ENCODE measurements around the gene OSBPL7. TPM values are rescaled to one million over a fixed set of nuclear protein-coding genes. Genes with fewer than 3 reads are reported as not detected.

The OSBPL7 gene
- polyA plus RNA-seq, 2 of the 4 experiments (the other 2 are of a cell fraction): 7.0 to 15.4 TPM

DNA sequence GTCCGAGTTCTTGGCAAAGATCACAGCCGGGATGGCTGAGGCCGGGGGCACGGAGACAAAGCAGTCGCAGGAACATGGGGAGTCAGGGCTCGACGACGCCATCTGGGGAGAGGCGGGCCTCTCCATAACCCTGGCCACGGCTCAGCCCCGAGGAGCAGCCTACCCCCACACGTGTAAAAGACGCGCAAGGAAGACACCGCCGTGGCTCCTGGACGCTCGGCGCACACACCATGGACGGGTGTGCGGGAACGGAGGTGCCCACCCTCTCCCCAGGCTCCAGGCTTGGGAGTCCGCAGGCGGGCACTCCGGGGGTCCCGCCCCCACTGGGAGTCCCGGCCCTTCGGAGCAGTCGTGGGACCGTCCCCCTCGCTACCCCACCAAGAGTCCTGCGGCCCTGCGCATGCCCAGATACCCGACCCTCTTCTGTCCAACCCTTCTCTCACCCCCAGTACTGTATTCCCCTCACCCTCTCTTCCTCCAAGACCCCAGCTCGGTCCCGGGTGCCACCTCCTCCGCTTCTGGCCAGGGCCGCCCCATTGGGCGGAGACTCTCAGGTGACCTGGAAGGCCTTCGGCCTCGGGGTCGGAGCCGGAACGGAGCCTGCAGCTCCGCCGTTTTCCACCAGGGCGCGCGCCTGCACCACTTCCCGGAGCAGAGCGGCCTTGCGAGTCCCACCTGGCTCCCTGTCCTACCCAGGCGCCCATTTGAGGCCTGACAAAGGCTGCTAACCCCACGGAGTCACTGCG, 19.3 kb upstream of the OSBPL7 start, which contains the start of gene SCRN2 (continued):
- TF ChIP-seq CTCF (IDR thresholded peaks at IDR 0.05) (peak; percentile 98), CBX2 (IDR thresholded peaks at IDR 0.05; ENCODE audit: borderline replicate concordance, low read depth) (no peak), TFCP2L1 (CRISPR knock-in tag; IDR thresholded peaks at IDR 0.05) (no peak), RAD21 (conservative IDR thresholded peaks at IDR 0.05 in 1 of 2, IDR thresholded peaks at IDR 0.05 in 1 of 2) (peak; percentile 99 to 100), GATA3 (IDR thresholded peaks at IDR 0.05; ENCODE audit: borderline replicate concordance) (0 out of 2 replicates have a peak, but pooled peaks have one; percentile 6), MAZ (IDR thresholded peaks at IDR 0.05; ENCODE audit: borderline replicate concordance, low read depth, low read length) (0 out of 2 replicates have a peak, but pooled peaks have one; percentile 30), FOSB (CRISPR knock-in tag; IDR thresholded peaks at IDR 0.05) (no peak), RNF2 (IDR thresholded peaks at IDR 0.05; ENCODE audit: borderline replicate concordance, low read depth) (no peak), RCOR1 (IDR thresholded peaks at IDR 0.05; ENCODE audit: low read depth, low read length) (no peak), USF2 (IDR thresholded peaks at IDR 0.05) (peak; percentile 66)

DNA sequence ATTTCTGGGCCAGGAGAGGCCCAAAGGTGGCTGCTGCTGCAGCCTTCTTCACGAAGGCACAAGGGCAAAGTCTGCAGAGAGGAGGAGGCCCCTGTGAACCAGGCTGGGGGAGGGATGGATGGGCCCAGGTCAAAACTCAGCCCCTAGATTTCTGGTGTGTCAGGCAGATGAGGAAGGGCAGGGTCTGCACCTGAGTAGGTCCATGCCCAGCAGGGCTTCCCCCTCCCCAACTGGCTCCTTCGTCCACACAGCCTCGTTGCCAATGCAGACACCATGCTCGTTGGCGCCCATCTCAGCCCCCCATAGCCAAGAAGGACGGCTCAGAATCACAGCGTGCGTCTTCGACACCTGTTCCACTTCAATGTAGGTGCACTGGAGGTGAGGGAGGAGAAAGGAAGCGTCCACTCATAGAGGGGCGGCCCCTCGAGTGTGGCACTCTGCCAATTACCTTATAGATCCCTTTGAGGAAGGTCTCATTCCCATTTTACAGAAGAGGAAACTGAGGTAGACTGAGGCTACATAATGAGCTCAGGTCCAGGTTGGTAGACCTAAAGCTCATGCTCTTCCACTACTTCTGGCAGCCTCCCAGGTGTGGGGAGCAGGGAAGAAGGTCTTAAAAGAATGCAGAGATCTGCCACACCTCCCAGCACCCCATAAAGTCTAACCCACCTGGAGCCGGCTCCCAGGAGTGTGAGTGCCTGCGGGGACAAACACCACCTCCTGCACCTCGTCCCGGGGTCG, 18.6 kb upstream of the OSBPL7 start:
- WGBS (ENCODE audit: missing lambda C conversion rate): 54% methylated on average over 17 of the region's 17 CpGs
- peak overlapping the region; percentile 90 to 92 for H3K27ac ChIP-seq
- no peak for ATAC-seq
- no peak for FAIRE-seq
- H3K4me1 ChIP-seq: peaks cover 25% of the 10 kb centered on the region
- DNase-seq (ENCODE audit: low read depth in 1 of 2, low spot score in 1 of 2): no peak
- H3K9me3 ChIP-seq: no peaks in the 10 kb centered on the region
- TF ChIP-seq NFE2L2 (conservative IDR thresholded peaks at IDR 0.05; ENCODE audit: low read length): no peak
- 0 out of 2 replicates have a peak, but pooled peaks have one; percentile 9 for TF ChIP-seq GATA3 (IDR thresholded peaks at IDR 0.05; ENCODE audit: borderline replicate concordance)
- TF ChIP-seq HDAC2 (IDR thresholded peaks at IDR 0.05): 0 out of 2 replicates have a peak, but pooled peaks have one; percentile 39
- no peak for TF ChIP-seq USF2 (IDR thresholded peaks at IDR 0.05)
- no peak for TF ChIP-seq CHD2 (IDR thresholded peaks at IDR 0.05; ENCODE audit: low read length, partially characterized antibody)
- TF ChIP-seq FOXS1 (CRISPR knock-in tag; IDR thresholded peaks at IDR 0.05): no peak
- TF ChIP-seq CBX2 (IDR thresholded peaks at IDR 0.05; ENCODE audit: borderline replicate concordance, low read depth): no peak
- peak; percentile 81; the same call in 1 of the 2 replicates for TF ChIP-seq KDM1A (IDR thresholded peaks at IDR 0.05; ENCODE audit: low read depth)
- no peak for TF ChIP-seq TFCP2L1 (CRISPR knock-in tag; IDR thresholded peaks at IDR 0.05)
- TF ChIP-seq, protein P1, sequence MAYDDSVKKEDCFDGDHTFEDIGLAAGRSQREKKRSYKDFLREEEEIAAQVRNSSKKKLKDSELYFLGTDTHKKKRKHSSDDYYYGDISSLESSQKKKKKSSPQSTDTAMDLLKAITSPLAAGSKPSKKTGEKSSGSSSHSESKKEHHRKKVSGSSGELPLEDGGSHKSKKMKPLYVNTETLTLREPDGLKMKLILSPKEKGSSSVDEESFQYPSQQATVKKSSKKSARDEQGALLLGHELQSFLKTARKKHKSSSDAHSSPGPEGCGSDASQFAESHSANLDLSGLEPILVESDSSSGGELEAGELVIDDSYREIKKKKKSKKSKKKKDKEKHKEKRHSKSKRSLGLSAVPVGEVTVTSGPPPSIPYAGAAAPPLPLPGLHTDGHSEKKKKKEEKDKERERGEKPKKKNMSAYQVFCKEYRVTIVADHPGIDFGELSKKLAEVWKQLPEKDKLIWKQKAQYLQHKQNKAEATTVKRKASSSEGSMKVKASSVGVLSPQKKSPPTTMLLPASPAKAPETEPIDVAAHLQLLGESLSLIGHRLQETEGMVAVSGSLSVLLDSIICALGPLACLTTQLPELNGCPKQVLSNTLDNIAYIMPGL (CRISPR knock-in tag; IDR thresholded peaks at IDR 0.05; ENCODE audit: borderline replicate concordance): no peak
- H3K4me2 ChIP-seq: peak overlapping the region; percentile 99
- H3K4me3 ChIP-seq: peak overlapping the region; percentile 85
- CTCF ChIA-PET: interaction anchor here (0.6 to 36.3 kb wide), 22 partner anchors 11 to 222 kb away, joined by 3 to 1860 read pairs (median 16); partner anchors contain the start of genes CDK5RAP3, LRRC46, MRPL10 and OSBPL7
- POLR2A ChIA-PET: interaction anchor here (0.5 to 2.6 kb wide), 4 partner anchors 9 to 292 kb away, joined by 3 to 35 read pairs (median 15); partner anchors contain the start of genes LRRC46, MRPL10 and SP2
